H1 (cell line): ENCODE measurements around the gene APBA2. TPM values are rescaled to one million over a fixed set of nuclear protein-coding genes. Genes with fewer than 3 reads are reported as not detected.
"Not testable (repeated sequence)": the region's sequence is repeated elsewhere in the genome, so short reads cannot be mapped to it uniquely, and the experiment has no call there.

Source experiments
- CTCF ChIA-PET: fragments of 300-600 bp; sonication (Branson Sonifier 250); formaldehyde crosslinking; loops from one replicate; lab custom pipeline; 2021; ENCODE audit not compliant: partially characterized antibody; lab: Charles Lee
- POLR2A ChIA-PET: fragments of 300-600 bp; sonication (Branson Sonifier 250); formaldehyde crosslinking; loops from one replicate; lab custom pipeline; 2021; ENCODE audit warnings: inconsistent platforms; ENCODE audit not compliant: partially characterized antibody; lab: Charles Lee
- DNase-seq, 2 experiments: peaks; one replicate each; pipeline versions ENCODE4 v3.0.0 to v3.0.0-alpha.2; 2010 to 2022; ENCODE audit warnings: low spot score in 2 of 2, low read depth in 1 of 2, mixed read lengths in 1 of 2
- FAIRE-seq: peaks from 2 replicates; lab custom pipeline; 2011; peaks lifted over from hg19 to GRCh38; lab: Jason Lieb, UNC
- H2AFZ ChIP-seq: 2 replicates; pipeline ENCODE4 v1.8.1; 2012; ENCODE audit warnings: low read length, inconsistent platforms
- H2AK5ac ChIP-seq: 2 replicates; pipeline ENCODE4 v1.6.1; 2013; ENCODE audit warnings: low read depth, low read length
- H2BK120ac ChIP-seq: replicated peaks from 2 replicates; pipeline ENCODE3; 2013; ENCODE audit warnings: low read depth, low read length, inconsistent platforms
- H2BK12ac ChIP-seq: 2 replicates; pipeline ENCODE4 v1.6.1; 2013; ENCODE audit warnings: low read depth, low read length
- H2BK15ac ChIP-seq: 2 replicates; pipeline ENCODE4 v1.6.1; 2013; ENCODE audit warnings: low read length
- H2BK20ac ChIP-seq: 2 replicates; pipeline ENCODE4 v1.6.1; 2013; ENCODE audit warnings: low read length
- H2BK5ac ChIP-seq: 2 replicates; pipeline ENCODE4 v1.6.1; 2013; ENCODE audit warnings: low read depth, low read length
- H3K14ac ChIP-seq: 2 replicates; pipeline ENCODE4 v1.6.1; 2013; ENCODE audit warnings: inconsistent platforms; ENCODE audit not compliant: insufficient read length
- H3K18ac ChIP-seq: 2 replicates; pipeline ENCODE4 v1.6.1; 2013; ENCODE audit warnings: low read length; ENCODE audit errors: extremely low read depth
- H3K23ac ChIP-seq: 2 replicates; pipeline ENCODE4 v1.6.1; 2013; ENCODE audit warnings: inconsistent platforms; ENCODE audit not compliant: insufficient read length
- H3K23me2 ChIP-seq: 2 replicates; pipeline ENCODE4 v1.6.1; 2013; ENCODE audit warnings: low read depth, low read length
- H3K27ac ChIP-seq: 2 replicates; pipeline ENCODE4 v1.6.1; 2011; ENCODE audit warnings: low read depth, low read length, inconsistent platforms
- H3K27me3 ChIP-seq, 4 experiments: replicated peaks in 1 of 4; 1 replicate in 1 of 4; 2 replicates in 3 of 4; pipeline versions ENCODE4 v1.6.1 to v1.8.1; 2011 to 2013; ENCODE audit warnings: low read length in 3 of 4, mild to moderate bottlenecking in 3 of 4, inconsistent platforms in 2 of 4, mixed read lengths in 2 of 4, moderate library complexity in 1 of 4; ENCODE audit not compliant: control insufficient read depth in 3 of 4, insufficient read depth in 3 of 4; ENCODE audit errors: extremely low read depth in 1 of 4
- H3K36me3 ChIP-seq, 4 experiments: 2 replicates each; pipeline versions ENCODE4 v1.6.1 to v1.8.1; 2011 to 2013; ENCODE audit warnings: mild to moderate bottlenecking in 4 of 4, low read length in 3 of 4, moderate library complexity in 2 of 4, control low read depth in 1 of 4, inconsistent platforms in 1 of 4; ENCODE audit not compliant: insufficient read depth in 4 of 4, control insufficient read depth in 2 of 4
- H3K4ac ChIP-seq: replicated peaks from 2 replicates; pipeline ENCODE3; 2013; ENCODE audit warnings: low read length, low read depth, mixed read lengths, inconsistent platforms; ENCODE audit not compliant: insufficient read length
- H3K4me1 ChIP-seq, 4 experiments: replicated peaks in 1 of 4; 1 replicate in 1 of 4; 2 replicates in 3 of 4; pipeline versions ENCODE4 v1.6.1 to v1.8.1; 2011 to 2013; ENCODE audit warnings: low read length in 3 of 4, inconsistent platforms in 2 of 4, mixed read lengths in 1 of 4; ENCODE audit not compliant: insufficient read depth in 4 of 4, control insufficient read depth in 3 of 4
- H3K4me2 ChIP-seq, 2 experiments: 2 replicates each; pipeline versions ENCODE4 v1.6.1 to v1.8.1; 2011 to 2013; ENCODE audit warnings: low read depth in 2 of 2, low read length in 2 of 2, control low read depth in 1 of 2, inconsistent platforms in 1 of 2, mild to moderate bottlenecking in 1 of 2; ENCODE audit not compliant: insufficient read depth in 1 of 2
- H3K4me3 ChIP-seq, 4 experiments: fragments of 200-600, 300-600 bp in 1 of 4; sonication (generic), shearing (Covaris generic), sonication (Bioruptor Twin) in 1 of 4; 2 replicates each; pipeline versions ENCODE4 v1.5.1 to v1.8.1; 2011 to 2016; ENCODE audit warnings: low read length in 4 of 4, low read depth in 3 of 4, control low read depth in 2 of 4, inconsistent platforms in 2 of 4, mild to moderate bottlenecking in 2 of 4, mixed read lengths in 1 of 4, moderate library complexity in 1 of 4; ENCODE audit not compliant: insufficient read depth in 2 of 4; ENCODE audit errors: extremely low read depth in 1 of 4
- H3K56ac ChIP-seq: replicated peaks from 2 replicates; pipeline ENCODE3; 2013; ENCODE audit warnings: low read depth, mild to moderate bottlenecking, mixed read lengths, low read length, inconsistent platforms; ENCODE audit not compliant: insufficient read length
- H3K79me1 ChIP-seq: 2 replicates; pipeline ENCODE4 v1.6.1; 2013; ENCODE audit warnings: low read depth, low read length, control low read depth
- H3K79me2 ChIP-seq, 2 experiments: 2 replicates each; pipeline versions ENCODE4 v1.6.1 to v1.8.1; 2012 to 2013; ENCODE audit warnings: low read length in 2 of 2, mild to moderate bottlenecking in 2 of 2, inconsistent platforms in 1 of 2; ENCODE audit not compliant: insufficient read depth in 2 of 2, control insufficient read depth in 1 of 2
- H3K9ac ChIP-seq, 4 experiments: replicated peaks in 1 of 4; 1 replicate in 1 of 4; 2 replicates in 3 of 4; pipeline versions ENCODE4 v1.6.1 to v1.8.1; 2011 to 2013; ENCODE audit warnings: low read depth in 3 of 4, low read length in 3 of 4, control low read depth in 2 of 4, mild to moderate bottlenecking in 2 of 4, moderate library complexity in 2 of 4, inconsistent platforms in 1 of 4; ENCODE audit errors: extremely low read depth in 1 of 4
- H3K9me3 ChIP-seq, 2 experiments: 2 replicates each; pipeline versions ENCODE4 v1.6.1 to v1.8.1; 2012 to 2013; ENCODE audit warnings: mild to moderate bottlenecking in 2 of 2, moderate library complexity in 2 of 2, control low read depth in 1 of 2, inconsistent platforms in 1 of 2, low read depth in 1 of 2, low read length in 1 of 2, mixed read lengths in 1 of 2; ENCODE audit not compliant: insufficient read depth in 2 of 2
- H4K20me1 ChIP-seq, 2 experiments: replicated peaks in 1 of 2; 2 replicates each; pipeline versions ENCODE3 to v1.8.1; 2011 to 2013; ENCODE audit warnings: inconsistent platforms in 2 of 2, low read length in 2 of 2, mild to moderate bottlenecking in 1 of 2; ENCODE audit not compliant: insufficient read depth in 2 of 2, control insufficient read depth in 1 of 2
- H4K5ac ChIP-seq: 2 replicates; pipeline ENCODE4 v1.6.1; 2013; ENCODE audit warnings: low read length, low read depth, mixed read lengths, inconsistent platforms; ENCODE audit not compliant: insufficient read length
- H4K8ac ChIP-seq: 2 replicates; pipeline ENCODE4 v1.8.0; 2013; ENCODE audit warnings: mild to moderate bottlenecking, moderate library complexity, low read length, inconsistent platforms; ENCODE audit not compliant: insufficient read depth; ENCODE audit errors: extremely low read depth
- H4K91ac ChIP-seq: replicated peaks from 2 replicates; pipeline ENCODE3; 2013; ENCODE audit warnings: low read length, mixed read lengths, inconsistent platforms; ENCODE audit not compliant: insufficient read length
- WGBS, 2 experiments: shearing (Covaris generic) in 1 of 2; methylation state at CpG; one replicate each; pipeline versions ENCODE4 v1.1.6 to v1.1.7; 2013 to 2015; ENCODE audit warnings: low lambda C conversion rate in 2 of 2, mixed read lengths in 2 of 2, inconsistent platforms in 1 of 2, low coverage in 1 of 2, missing lambda C conversion rate in 1 of 2; ENCODE audit not compliant: insufficient replicate concordance in 2 of 2, insufficient coverage in 1 of 2, insufficient read length in 1 of 2; ENCODE audit errors: extremely low coverage in 1 of 2, missing lambda C conversion rate in 1 of 2; 5-methylcytosine and 5-hydroxymethylcytosine counted together
- polyA plus RNA-seq, 7 experiments: library from polyadenylated mRNA; depleted of rRNA in 3 of 7; stranded (reverse) in 5 of 7; unstranded in 2 of 7; fragments of >200 nt in 5 of 7; fragments of 200-250 nt in 2 of 7; gene quantifications; 1 replicate in 5 of 7; 2 replicates in 1 of 7; 4 replicates in 1 of 7; pipeline versions ENCODE4 v1.2.1 to v1.2.3, GENCODE V29; 2011 to 2013; ENCODE audit warnings: missing spikeins in 2 of 7, mixed read lengths in 2 of 7
- total RNA-seq: library from RNA; stranded (reverse); fragmentation: NEBNext Ultra II Directional; extraction: Animal tissue kit (Norgen Biotek cat#: 25700); gene quantifications from 2 replicates; pipeline ENCODE4 v1.2.1, GENCODE V29; 2021

The APBA2 gene
- total and polyA plus RNA-seq, 2 of the 8 experiments (the other 6 are each of a cell fraction or from before 2014, with no cell fraction given): 15.5 to 19.0 TPM

DNA sequence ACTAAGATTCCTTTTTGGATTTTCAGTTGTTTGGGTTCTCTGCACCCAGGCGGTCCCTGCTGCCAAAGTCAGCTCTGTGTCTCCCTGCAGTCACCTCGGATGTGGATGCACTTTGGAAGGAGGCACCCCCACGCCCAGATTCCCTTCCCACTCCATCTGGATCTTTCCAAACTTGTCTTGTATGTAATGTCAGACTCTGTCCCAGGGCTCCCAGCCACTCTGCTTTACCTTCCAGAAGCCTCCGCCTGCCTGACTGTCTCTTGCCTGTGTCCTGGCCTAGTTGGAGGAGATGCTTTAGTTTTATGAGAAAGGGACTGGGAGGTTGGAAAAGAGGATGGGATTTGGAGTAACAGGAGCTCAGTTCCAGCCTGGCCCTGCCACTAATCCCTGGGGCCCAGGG is 4.5 kb downstream of the APBA2 start:
- H3K4me1 ChIP-seq, H3K23ac ChIP-seq, H2AFZ ChIP-seq, H3K79me2 ChIP-seq, H2BK12ac ChIP-seq, H3K36me3 ChIP-seq, H3K4me2 ChIP-seq, H4K91ac ChIP-seq, H3K4me3 ChIP-seq, POLR2A ChIA-PET, DNase-seq, H2BK20ac ChIP-seq, H3K27ac ChIP-seq, H3K9ac ChIP-seq, H2BK15ac ChIP-seq, H4K8ac ChIP-seq, FAIRE-seq, H3K14ac ChIP-seq, H2AK5ac ChIP-seq, H3K4ac ChIP-seq, H4K5ac ChIP-seq, H2BK120ac ChIP-seq, H4K20me1 ChIP-seq, H3K23me2 ChIP-seq, H3K9me3 ChIP-seq, H2BK5ac ChIP-seq, H3K79me1 ChIP-seq, H3K18ac ChIP-seq, H3K56ac ChIP-seq: not testable (repeated sequence)
- CTCF ChIA-PET: interaction anchor here (0.7 to 2.6 kb wide), 5 partner anchors 9 to 212 kb away, joined by 3 to 20 read pairs (median 6); no protein-coding TSS in a partner anchor
- H3K27me3 ChIP-seq: peaks cover 5 to 20% (median 17%) of the 10 kb centered on the region in 4 experiments; a peak in 6 of 7 replicates
- WGBS, 2 experiments: 66% methylated on average over 4 of the region's 4 CpGs; no CpG with 5 or more reads in 1 of the 2 experiments
